Tibial artery (tissue), 4 donors: ENCODE results near the gene PLCD1.

Source experiments
- DNase-seq, 2 donors: peaks; one replicate each; pipeline ENCODE4 v3.0.0-alpha.2; 2019
- H3K27ac ChIP-seq, 2 donors: fragments of 200-600 bp; sonication (generic) in 1 of 2; 1 replicate in 1 of 2; 2 replicates in 1 of 2; pipeline ENCODE4 v1.5.1; 2018 to 2019; ENCODE audit warnings: mild to moderate bottlenecking in 1 of 2
- H3K27me3 ChIP-seq, 2 donors: fragments of 200-600 bp; sonication (generic) in 1 of 2; one replicate each; pipeline versions ENCODE4 v1.5.1 to v1.6.0; 2016 to 2019
- H3K36me3 ChIP-seq, 3 donors: fragments of 200-600 bp; sonication (generic) in 2 of 3; one replicate each; pipeline ENCODE4 v1.5.1; 2016 to 2019; ENCODE audit warnings: mild to moderate bottlenecking in 2 of 3
- H3K4me1 ChIP-seq, 4 donors: fragments of 200-600 bp; sonication (generic) in 2 of 4; 1 replicate in 3 of 4; 2 replicates in 1 of 4; pipeline ENCODE4 v1.5.1; 2016 to 2019
- H3K4me3 ChIP-seq, 2 donors: fragments of 200-600 bp; sonication (generic) in 1 of 2; 1 replicate in 1 of 2; 2 replicates in 1 of 2; pipeline ENCODE4 v1.5.1; 2018 to 2019; ENCODE audit warnings: mild to moderate bottlenecking in 2 of 2
- H3K9me3 ChIP-seq, 3 donors: fragments of 200-600 bp; sonication (generic) in 1 of 3; one replicate each; pipeline ENCODE4 v1.5.1; 2016 to 2019
- CTCF ChIP-seq, 2 experiments: fragments of 200-600 bp in 1 of 2; fragments of 450-650 bp in 1 of 2; IDR thresholded peaks; one replicate each; pipeline ENCODE4 v1.5.1; 2017 to 2019; ENCODE audit warnings: antibody characterized with exemption in 2 of 2, mild to moderate bottlenecking in 1 of 2, moderate library complexity in 1 of 2
- intact Hi-C: fragments of 100-400 bp; cut with DNase I; formaldehyde crosslinking; loops from one replicate; pipeline ENCODE4 v1.15.0; 2023; ENCODE audit warnings: low total_unique reads

PLCD1 gene

GRCh38 chr3:38002940-38003339 is 26.5 kb downstream of the PLCD1 start:
- DNase-seq: no peak
- peaks cover 0 to 31% (median 7%) of the 10 kb centered on the region in 4 donors for H3K4me1 ChIP-seq
- intact Hi-C loops: loop anchor here (5.0 to 10.0 kb wide), 3 partner anchors 34 to 162 kb away; partner anchors contain the start of genes DLEC1 and OXSR1

DNA sequence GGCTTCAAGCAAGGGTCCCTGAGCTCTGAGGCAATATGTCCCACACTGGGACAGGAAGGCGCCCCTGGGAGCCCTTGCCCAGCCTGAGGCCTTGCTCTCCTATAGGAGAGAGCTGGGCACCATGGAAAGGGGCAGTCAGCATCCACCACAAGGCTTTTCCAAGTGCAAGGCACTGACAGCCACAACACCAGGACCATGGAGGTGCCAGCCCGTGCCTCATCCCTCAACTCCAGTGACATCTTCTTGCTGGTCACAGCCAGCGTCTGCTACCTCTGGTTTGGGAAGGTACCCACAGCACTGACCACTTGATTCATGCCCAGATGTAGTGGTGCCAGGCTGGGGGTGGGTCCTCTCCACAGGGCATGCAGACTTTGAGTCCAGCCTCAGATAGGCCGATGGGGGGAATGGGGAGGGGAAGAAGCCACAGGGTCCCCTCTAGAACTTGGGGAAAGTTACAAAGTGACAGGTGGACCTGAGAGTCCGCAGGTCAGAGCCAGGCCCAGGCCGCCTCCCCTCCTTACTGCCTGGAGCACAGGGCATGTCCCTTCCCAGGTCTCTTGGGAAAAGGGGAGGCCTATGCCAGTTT is 27.1 kb downstream of the PLCD1 start:
- peak in 1 of 2 donors; percentile 13 for DNase-seq
- H3K9me3 ChIP-seq: no peaks in the 10 kb centered on the region
- peaks cover 0 to 33% (median 14%) of the 10 kb centered on the region in 3 donors for H3K36me3 ChIP-seq
- intact Hi-C loops: loop anchor here (5.0 to 10.0 kb wide), 3 partner anchors 35 to 162 kb away; partner anchors contain the start of genes DLEC1 and OXSR1
- no peak overlapping the region for H3K27ac ChIP-seq
- H3K4me3 ChIP-seq: no peak overlapping the region
- no peak for TF ChIP-seq CTCF (IDR thresholded peaks at IDR 0.05)
- peaks cover 0 to 37% (median 10%) of the 10 kb centered on the region in 4 donors for H3K4me1 ChIP-seq
- H3K27me3 ChIP-seq: no peaks in the 10 kb centered on the region

More at GRCh38 chr3:38002940-38003339, 26.5 kb downstream of the PLCD1 start:
- TF ChIP-seq CTCF (IDR thresholded peaks at IDR 0.05): no peak
- no peak overlapping the region for H3K4me3 ChIP-seq
- no peak overlapping the region for H3K27ac ChIP-seq
- no peaks in the 10 kb centered on the region for H3K27me3 ChIP-seq
- peaks cover 4 to 38% (median 20%) of the 10 kb centered on the region in 3 donors for H3K36me3 ChIP-seq
- H3K9me3 ChIP-seq: no peaks in the 10 kb centered on the region

GRCh38 chr3:38001456-38002081 is 27.9 kb downstream of the PLCD1 start:
- intact Hi-C loops: loop anchor here (5.0 to 10.0 kb wide), 3 partner anchors 36 to 163 kb away; partner anchors contain the start of genes DLEC1 and OXSR1
- no peak overlapping the region for H3K27ac ChIP-seq
- no peak overlapping the region for H3K4me3 ChIP-seq
- peak; percentile 21 to 60 for DNase-seq
- H3K27me3 ChIP-seq: no peaks in the 10 kb centered on the region
- H3K36me3 ChIP-seq: peaks cover 0 to 25% (median 12%) of the 10 kb centered on the region in 3 donors
- H3K4me1 ChIP-seq: peaks cover 0 to 44% (median 10%) of the 10 kb centered on the region in 4 donors
- TF ChIP-seq CTCF (IDR thresholded peaks at IDR 0.05): no peak
- H3K9me3 ChIP-seq: no peaks in the 10 kb centered on the region

GRCh38 chr3:38000965-38001455 is 28.4 kb downstream of the PLCD1 start:
- TF ChIP-seq CTCF (IDR thresholded peaks at IDR 0.05): no peak
- H3K36me3 ChIP-seq: peaks cover 0 to 19% (median 10%) of the 10 kb centered on the region in 3 donors

DNA sequence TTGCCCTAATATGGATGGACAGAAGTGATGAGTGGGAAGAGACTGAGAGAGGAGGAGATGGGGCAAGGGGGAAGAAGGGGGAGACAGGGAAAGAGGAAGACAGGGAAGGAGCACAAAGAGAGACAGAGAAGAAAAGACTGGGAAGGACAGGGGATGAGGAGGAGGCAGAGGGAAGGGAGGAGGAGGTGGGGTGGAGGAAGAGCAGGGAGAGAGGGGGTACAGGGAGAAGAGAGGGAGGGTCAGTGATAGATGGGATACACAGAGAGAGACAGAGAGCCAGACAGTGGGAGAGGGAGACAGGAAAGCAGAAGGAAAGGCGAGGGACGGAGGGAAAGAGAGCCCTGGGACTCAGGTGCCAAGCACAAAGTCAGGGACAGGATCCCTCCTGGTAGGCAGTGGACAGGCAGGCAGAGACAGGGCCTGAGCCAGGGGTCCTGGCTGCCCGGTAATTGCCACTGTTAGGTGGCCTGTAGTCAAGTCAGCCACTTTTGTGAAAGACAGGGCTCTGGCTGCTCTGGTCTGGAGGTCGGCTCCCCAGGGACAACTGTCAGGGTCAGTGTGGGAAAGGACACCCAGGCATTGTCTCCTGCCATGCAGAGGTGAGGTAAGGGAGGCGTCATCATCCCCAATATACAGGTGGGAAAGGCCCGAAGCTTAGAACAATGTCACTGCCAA is 29.1 kb downstream of the PLCD1 start:
- TF ChIP-seq CTCF (IDR thresholded peaks at IDR 0.05): no peak
- Histone ChIP-seq H3K4me3 (no peak overlapping the region), H3K4me1 (peaks cover 0 to 41% (median 10%) of the 10 kb centered on the region in 4 donors), H3K9me3 (no peaks in the 10 kb centered on the region), H3K27ac (no peak overlapping the region), H3K36me3 (peaks cover 0 to 13% (median 10%) of the 10 kb centered on the region in 3 donors), H3K27me3 (no peaks in the 10 kb centered on the region)
- DNase-seq: peak; percentile 15 to 64
- intact Hi-C loops: loop anchor here (5.0 to 10.0 kb wide), 3 partner anchors 37 to 164 kb away; partner anchors contain the start of genes DLEC1 and OXSR1

More at GRCh38 chr3:38000965-38001455, 28.4 kb downstream of the PLCD1 start:
- Histone ChIP-seq H3K4me1 (peaks cover 0 to 44% (median 10%) of the 10 kb centered on the region in 4 donors), H3K4me3 (no peak overlapping the region), H3K27ac (no peak overlapping the region), H3K9me3 (no peaks in the 10 kb centered on the region), H3K27me3 (no peaks in the 10 kb centered on the region)
- intact Hi-C loops: loop anchor here (5.0 to 10.0 kb wide), 3 partner anchors 36 to 164 kb away; partner anchors contain the start of genes DLEC1 and OXSR1
- DNase-seq: peak in 1 of 2 donors; percentile 55
